ENCODE results near the gene GALNT2.

DNA sequence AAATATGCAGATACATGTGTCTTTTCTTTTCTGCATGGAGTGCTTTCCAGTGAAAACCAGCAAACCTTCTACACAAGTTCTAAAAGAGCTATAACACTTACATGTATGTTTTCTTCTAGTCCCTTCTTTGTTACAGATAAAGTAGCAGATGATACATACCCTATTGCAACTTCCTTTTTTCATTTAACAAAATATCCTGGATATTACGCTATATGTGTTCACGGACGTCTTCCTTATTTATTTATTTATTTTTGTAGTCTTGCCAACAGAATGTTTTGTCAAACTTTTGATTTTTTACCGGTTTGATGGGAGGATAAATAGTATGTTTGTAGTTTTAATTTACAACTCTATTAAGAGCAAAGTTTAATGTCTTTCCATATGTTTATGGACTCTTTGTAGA, 5.2 kb upstream of the GALNT2 start:
- TF ChIP-seq ZNF879 (CRISPR knock-in tag; IDR thresholded peaks at IDR 0.05), result no peak
- no peak for TF ChIP-seq MZF1 (CRISPR knock-in tag; IDR thresholded peaks at IDR 0.05; ENCODE audit: borderline replicate concordance)
- TF ChIP-seq ZNF260 (CRISPR knock-in tag; IDR thresholded peaks at IDR 0.05; ENCODE audit: borderline replicate concordance, low read depth), result no peak
- TF ChIP-seq GABPA (IDR thresholded peaks at IDR 0.05; ENCODE audit: low read depth, low read length), result no peak
- TF ChIP-seq GABPA (CRISPR knock-in tag; IDR thresholded peaks at IDR 0.05; ENCODE audit: low read depth), result no peak
- TF ChIP-seq, protein P1, sequence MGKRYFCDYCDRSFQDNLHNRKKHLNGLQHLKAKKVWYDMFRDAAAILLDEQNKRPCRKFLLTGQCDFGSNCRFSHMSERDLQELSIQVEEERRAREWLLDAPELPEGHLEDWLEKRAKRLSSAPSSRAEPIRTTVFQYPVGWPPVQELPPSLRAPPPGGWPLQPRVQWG (CRISPR knock-in tag; IDR thresholded peaks at IDR 0.05; ENCODE audit: borderline replicate concordance, low read depth), result no peak

Data from HepG2 (cell line).